OCI-LY7 (cell line): ENCODE measurements around the gene GLRA1. TPM values are rescaled to one million over a fixed set of nuclear protein-coding genes. Genes with fewer than 3 reads are reported as not detected.

Experiments used
- BruUV-seq: library from RNA; stranded (reverse); fragments of 400-500 nt; replicated peaks from 2 replicates; lab custom pipeline; 2021; lab: Mats Ljungman, UMichigan
- CTCF ChIA-PET: fragments of 300-600 bp; sonication (Branson Sonifier 250); formaldehyde crosslinking; loops from one replicate; lab custom pipeline; 2022; ENCODE audit warnings: antibody characterized with exemption; ENCODE audit not compliant: unreplicated experiment; lab: Charles Lee
- POLR2A ChIA-PET: fragments of 300-600 bp; sonication (Branson Sonifier 250); formaldehyde crosslinking; loops from one replicate; lab custom pipeline; 2022; ENCODE audit warnings: antibody characterized with exemption; lab: Charles Lee
- DNase-seq: peaks from one replicate; pipeline ENCODE4 v3.0.0-alpha.2; 2015; ENCODE audit warnings: low spot score
- H2AFZ ChIP-seq: fragments of 200-600 bp; sonication (generic), shearing (Covaris generic); 2 replicates; pipeline ENCODE4 v1.6.1; 2014; ENCODE audit warnings: mild to moderate bottlenecking, antibody characterized with exemption, low read length, moderate library complexity
- H3K27ac ChIP-seq: fragments of 200-600 bp; sonication (generic); 2 replicates; pipeline ENCODE4 v1.5.1; 2014; ENCODE audit warnings: mixed run types, low read depth, mild to moderate bottlenecking, moderate library complexity, low read length, inconsistent platforms; ENCODE audit not compliant: poor library complexity, severe bottlenecking
- H3K36me3 ChIP-seq: fragments of 200-600 bp; sonication (generic); 2 replicates; pipeline ENCODE4 v1.6.1; 2014; ENCODE audit warnings: mild to moderate bottlenecking, antibody characterized with exemption, low read length, moderate library complexity, mixed read lengths; ENCODE audit not compliant: insufficient read depth
- H3K4me1 ChIP-seq: fragments of 200-600 bp; sonication (generic); 2 replicates; pipeline ENCODE4 v1.5.1; 2014; ENCODE audit warnings: mild to moderate bottlenecking, low read length; ENCODE audit not compliant: insufficient read depth, poor library complexity, severe bottlenecking
- H3K4me2 ChIP-seq: fragments of 200-600 bp; sonication (generic); 2 replicates; pipeline ENCODE4 v1.6.1; 2014; ENCODE audit warnings: mild to moderate bottlenecking, low read length
- H3K4me3 ChIP-seq: fragments of 200-600 bp; sonication (generic); 2 replicates; pipeline ENCODE4 v1.5.1; 2014; ENCODE audit warnings: mild to moderate bottlenecking, low read depth, low read length; ENCODE audit not compliant: poor library complexity, severe bottlenecking
- H3K79me2 ChIP-seq: fragments of 200-600 bp; sonication (generic); 2 replicates; pipeline ENCODE4 v1.6.1; 2016; ENCODE audit warnings: low read depth, mild to moderate bottlenecking, low read length, moderate library complexity, mixed read lengths; ENCODE audit not compliant: insufficient read depth
- H3K9me2 ChIP-seq: fragments of 200-600 bp; sonication (generic); 2 replicates; pipeline ENCODE4 v1.6.1; 2016; ENCODE audit warnings: mild to moderate bottlenecking, low read length, mixed read lengths; ENCODE audit not compliant: insufficient read depth
- H3K9me3 ChIP-seq: fragments of 200-600 bp; sonication (generic); 2 replicates; pipeline ENCODE4 v1.6.1; 2014; ENCODE audit warnings: mild to moderate bottlenecking, mixed run types, low read length, mixed read lengths
- H4K20me1 ChIP-seq: fragments of 200-600 bp; sonication (generic); 2 replicates; pipeline ENCODE4 v1.6.1; 2014; ENCODE audit warnings: mild to moderate bottlenecking, antibody characterized with exemption, low read length, moderate library complexity, mixed read lengths; ENCODE audit not compliant: insufficient read depth
- CTCF ChIP-seq: fragments of 200-600 bp; sonication (generic); conservative IDR thresholded peaks from 2 replicates; pipeline ENCODE4 v1.5.1; 2014; ENCODE audit warnings: mild to moderate bottlenecking, antibody characterized with exemption, low read length, moderate library complexity, mixed read lengths
- EZH2phosphoT487 ChIP-seq: fragments of 200-600 bp; sonication (generic); IDR thresholded peaks from 2 replicates; pipeline ENCODE4 v1.6.1; 2018; ENCODE audit warnings: low read depth, borderline replicate concordance, mild to moderate bottlenecking, mixed run types, antibody characterized with exemption, low read length, moderate library complexity, mixed read lengths
- intact Hi-C: fragments of 100-400 bp; cut with micrococcal nuclease; formaldehyde crosslinking; loops from one replicate; pipeline ENCODE4 v1.10.0; 2022; ENCODE audit not compliant: unreplicated experiment
- total RNA-seq, 2 experiments: library from RNA; depleted of rRNA in 1 of 2; stranded (reverse); fragments of >200 nt in 1 of 2; shearing (Covaris generic) in 1 of 2; gene quantifications; 2 replicates each; pipeline ENCODE4 v1.2.3, GENCODE V29; 2014 to 2022

The GLRA1 gene
- total RNA-seq, 2 experiments from 2014 or later = not detected

GRCh38 chr5:151937851-151938250 lies 13.2 kb upstream of the GLRA1 start:
- Histone ChIP-seq H4K20me1 (no peaks in the 10 kb centered on the region), H3K27ac (no peak overlapping the region), H3K4me1 (no peaks in the 10 kb centered on the region), H3K79me2 (no peaks in the 10 kb centered on the region), H2AFZ (no peak overlapping the region), H3K36me3 (no peaks in the 10 kb centered on the region), H3K9me3 (no peaks in the 10 kb centered on the region), H3K9me2 (no peaks in the 10 kb centered on the region), H3K4me2 (no peak overlapping the region), H3K4me3 (no peak overlapping the region)
- ChIA-PET POLR2A (interaction anchor here (0.6 kb wide), 1 partner anchor 1019 kb away, joined by 3 read pairs; no protein-coding TSS in a partner anchor), CTCF (no interaction called here)
- no peak for DNase-seq
- intact Hi-C loops = no loop called here
- TF ChIP-seq EZH2phosphoT487 (no peak), CTCF (no peak)
- BruUV-seq = no TSS peak

- Histone ChIP-seq H3K4me3 (no peak overlapping the region), H3K9me3 (peaks cover 9% of the 10 kb centered on the region; the same call in 1 of the 2 replicates), H3K9me2 (no peaks in the 10 kb centered on the region), H3K36me3 (no peaks in the 10 kb centered on the region), H3K4me1 (no peaks in the 10 kb centered on the region), H3K4me2 (no peak overlapping the region), H2AFZ (no peak overlapping the region), H3K27ac (no peak overlapping the region), H4K20me1 (no peaks in the 10 kb centered on the region), H3K79me2 (no peaks in the 10 kb centered on the region)
- no TSS peak for BruUV-seq
- ChIA-PET POLR2A (no interaction called here), CTCF (no interaction called here)
- DNase-seq = no peak
- TF ChIP-seq CTCF (no peak), EZH2phosphoT487 (no peak)
- intact Hi-C loops = no loop called here
Measured at GRCh38 chr5:151935135-151935695, 10.6 kb upstream of the GLRA1 start.

DNA sequence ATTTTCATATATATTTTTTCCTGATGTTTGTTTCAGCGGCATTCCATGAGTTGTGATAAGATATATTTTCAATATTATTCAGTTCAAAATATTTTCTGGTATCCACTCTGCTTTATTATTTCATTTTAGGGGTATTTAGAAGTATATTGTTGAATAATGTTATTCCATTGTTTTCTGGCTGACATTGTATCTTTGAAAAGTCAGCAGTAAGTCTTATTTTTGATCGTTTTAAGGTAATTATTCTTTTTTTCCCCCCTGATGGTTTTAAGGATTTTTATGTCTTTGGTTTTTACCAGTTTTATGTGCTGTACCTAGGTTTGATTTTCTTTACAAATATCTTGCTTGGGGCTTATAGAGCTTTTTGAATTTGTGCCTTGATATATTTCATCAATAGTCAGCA lies 6.6 kb upstream of the GLRA1 start:
- Histone ChIP-seq H3K27ac (no peak overlapping the region), H3K4me1 (no peaks in the 10 kb centered on the region), H3K4me2 (no peak overlapping the region), H3K79me2 (no peaks in the 10 kb centered on the region), H3K9me3 (peaks cover 9% of the 10 kb centered on the region; the same call in 1 of the 2 replicates), H3K4me3 (no peak overlapping the region), H3K9me2 (no peaks in the 10 kb centered on the region), H3K36me3 (no peaks in the 10 kb centered on the region), H4K20me1 (no peaks in the 10 kb centered on the region), H2AFZ (no peak overlapping the region)
- DNase-seq = peak; percentile 3
- CTCF ChIA-PET = no interaction called here
- TF ChIP-seq EZH2phosphoT487 (no peak), CTCF (no peak)
- intact Hi-C loops = no loop called here
- POLR2A ChIA-PET = no interaction called here
- BruUV-seq = no TSS peak
